KBM-7 (cell line): Measurements from ENCODE around the gene DERA.
A peak's percentile ranks its signal among the peaks of the same experiment; 100 is the strongest.
"Not testable (repeated sequence)": the region's sequence is repeated elsewhere in the genome, so short reads cannot be mapped to it uniquely, and the experiment has no call there.

Source experiments
- DNase-seq: peaks from one replicate; pipeline ENCODE4 v3.0.0-alpha.2; 2015
- in situ Hi-C: fragments of 300-500 bp; cut with MboI; formaldehyde crosslinking; loops from 2 replicates; pipeline ENCODE4 v1.14.3; 2020; ENCODE audit warnings: low sequenced_read_pairs, low pct_unique_long_range_greater_than_20kb, mixed read lengths

Gene DERA

DNA sequence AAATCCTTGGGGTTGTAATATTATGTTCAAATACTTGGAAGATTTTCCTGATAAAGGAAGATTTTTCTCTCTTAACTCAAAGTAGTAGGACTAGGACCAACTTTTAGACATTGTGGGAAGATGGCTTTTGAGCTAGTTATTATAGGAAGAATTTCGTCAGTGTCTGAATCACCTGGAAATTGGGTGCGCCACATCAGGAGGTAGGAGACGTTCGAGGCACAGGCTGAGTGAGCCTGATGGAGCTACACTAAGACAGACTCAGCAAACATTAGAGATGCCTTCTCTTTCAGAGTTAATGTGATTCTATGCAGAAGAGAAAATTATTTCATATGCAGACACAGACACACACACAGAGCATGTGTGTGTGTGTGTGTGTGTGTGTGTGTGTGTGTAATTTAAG lies 84.7 kb downstream of the DERA start:
- DNase-seq = no peak
- in situ Hi-C loops = no loop called here

DNA sequence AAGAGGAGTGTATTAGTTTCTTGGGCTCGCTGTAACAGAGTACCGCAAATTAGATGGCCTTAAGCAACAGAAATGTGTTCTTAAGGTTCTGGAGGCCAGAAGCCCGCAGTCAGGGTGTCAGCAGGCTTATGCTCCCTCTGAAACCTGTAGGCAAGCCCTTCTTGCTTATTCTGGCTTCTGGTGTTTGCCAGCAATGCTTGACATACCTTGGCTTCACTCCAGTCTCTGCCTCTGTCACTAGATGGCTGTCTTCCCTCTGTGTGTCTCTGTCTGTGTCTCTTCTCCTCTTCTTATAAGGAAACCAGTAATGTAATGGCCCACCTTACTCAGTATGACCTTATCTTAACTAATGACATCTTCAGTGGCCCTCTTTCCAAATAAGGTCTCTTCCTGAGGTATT lies 85.1 kb downstream of the DERA start:
- DNase-seq = no peak
- in situ Hi-C loops = no loop called here

DNA sequence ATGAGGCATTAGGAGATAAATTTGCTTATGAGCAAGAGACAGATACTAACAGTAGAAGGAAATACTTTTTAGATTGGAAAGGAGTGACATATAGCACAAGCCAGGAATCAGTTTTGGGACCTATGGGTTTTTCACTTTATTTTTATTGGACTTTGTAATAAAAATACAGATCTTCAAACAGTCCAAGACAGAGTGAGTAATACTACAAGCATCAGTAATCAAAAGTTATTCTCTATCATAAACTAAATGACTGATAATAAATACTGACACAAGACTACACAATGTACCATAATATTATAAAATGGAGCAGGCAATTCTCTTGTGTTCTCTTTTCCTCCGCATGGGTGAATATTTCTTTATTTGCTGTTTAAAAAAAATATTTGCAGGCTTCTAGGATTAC lies 85.8 kb downstream of the DERA start:
- no peak for DNase-seq
- in situ Hi-C loops = no loop called here

DNA sequence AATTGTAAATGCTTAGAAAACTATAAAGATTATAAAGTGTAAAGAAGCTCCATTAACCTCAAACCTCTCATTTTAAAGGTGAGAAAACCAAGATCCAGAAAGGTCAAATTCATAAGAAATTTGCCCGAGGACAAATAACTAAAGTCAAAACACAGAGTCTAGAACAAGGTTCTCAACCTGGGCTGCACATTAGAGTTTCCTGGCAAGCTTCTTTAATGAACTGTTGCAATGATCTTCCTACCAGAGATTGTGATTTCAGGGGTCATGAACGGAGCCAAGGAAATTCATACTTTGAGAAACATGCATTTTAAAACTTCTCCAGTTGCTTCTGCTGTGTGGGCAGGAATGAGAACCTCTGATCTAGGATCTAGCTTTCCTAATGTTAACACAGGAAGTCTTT lies 86.8 kb downstream of the DERA start:
- DNase-seq = no peak
- in situ Hi-C loops = no loop called here

DNA sequence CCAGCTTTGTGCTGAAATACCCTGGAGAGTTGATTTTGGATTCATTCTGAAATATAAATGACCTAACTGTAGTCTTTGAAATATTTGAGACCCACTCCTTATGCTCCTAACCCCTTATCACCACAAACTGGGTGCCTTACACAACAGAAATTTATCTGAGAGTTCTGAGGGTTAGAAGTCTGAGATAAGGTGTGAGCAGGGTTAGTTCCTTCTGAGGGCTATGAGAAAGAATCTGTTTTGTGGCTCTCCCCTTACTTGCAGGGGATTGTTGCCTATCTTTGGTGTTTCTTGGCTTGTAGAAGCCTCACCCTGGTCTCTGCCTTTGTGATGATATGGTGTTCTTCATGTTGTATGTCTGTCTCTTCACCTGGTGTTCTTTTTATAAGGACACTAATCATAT lies 91.7 kb downstream of the DERA start:
- DNase-seq = no peak
- in situ Hi-C loops = no loop called here

DNA sequence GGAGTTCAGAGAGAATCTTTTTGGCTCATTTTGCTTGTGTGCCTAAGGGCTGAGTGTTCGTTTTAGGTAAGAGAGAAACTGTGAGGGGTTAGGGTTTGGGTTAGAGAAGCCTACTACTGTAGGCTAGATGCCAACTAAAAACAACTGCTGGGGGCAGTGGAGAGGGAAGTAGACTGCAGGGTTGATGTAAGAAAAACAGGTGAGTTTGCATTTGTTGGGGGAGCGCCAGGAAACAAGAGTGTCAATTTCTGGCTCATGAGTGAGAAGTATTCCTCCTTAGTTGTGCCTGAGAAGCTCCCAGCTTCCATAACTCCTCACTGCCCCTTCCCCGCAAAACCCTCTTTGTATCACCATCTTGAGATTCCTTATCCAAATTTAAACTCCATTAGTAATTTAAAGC lies 92.3 kb downstream of the DERA start:
- DNase-seq = no peak
- in situ Hi-C loops = no loop called here

DNA sequence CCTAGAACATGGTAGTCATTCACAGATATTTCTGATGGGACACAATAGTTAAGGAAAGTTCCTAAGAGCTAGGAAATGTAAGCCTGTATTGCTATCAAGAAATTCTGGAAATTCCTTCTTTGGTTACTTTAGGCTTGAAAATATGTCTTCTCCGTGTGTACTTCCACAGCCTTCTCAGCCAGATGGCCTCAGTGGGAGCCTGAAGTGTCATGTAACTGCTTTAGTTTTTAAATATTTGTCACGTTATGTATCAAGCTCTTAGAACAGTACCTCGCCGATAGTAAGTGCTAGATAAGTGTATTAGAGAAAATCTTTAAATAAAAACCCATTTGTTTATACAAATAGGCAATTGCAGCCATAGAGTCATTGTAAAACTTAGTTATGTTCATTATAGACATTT lies 95.6 kb downstream of the DERA start:
- DNase-seq = no peak
- in situ Hi-C loops = no loop called here

DNA sequence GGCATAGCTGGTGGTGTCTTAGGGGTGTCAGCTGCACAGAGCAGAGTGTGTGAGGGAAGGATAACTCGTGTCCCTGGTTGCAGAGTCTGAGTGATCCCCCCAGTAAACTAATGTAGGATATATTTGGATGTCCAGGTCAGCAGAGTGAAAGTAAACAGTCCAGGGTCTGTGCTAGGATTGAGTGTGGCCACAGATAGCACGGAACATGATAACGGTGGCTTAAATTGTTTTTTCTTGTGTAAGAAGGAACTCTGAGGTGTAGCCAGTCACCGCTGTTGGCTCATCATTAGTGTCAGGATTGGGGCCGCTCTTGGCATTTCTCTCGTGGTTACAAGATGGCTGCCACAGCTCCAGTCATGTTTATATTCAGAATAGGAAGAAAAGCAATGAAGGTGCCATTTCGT lies 97.3 kb downstream of the DERA start:
- in situ Hi-C loops = no loop called here
- no peak for DNase-seq

DNA sequence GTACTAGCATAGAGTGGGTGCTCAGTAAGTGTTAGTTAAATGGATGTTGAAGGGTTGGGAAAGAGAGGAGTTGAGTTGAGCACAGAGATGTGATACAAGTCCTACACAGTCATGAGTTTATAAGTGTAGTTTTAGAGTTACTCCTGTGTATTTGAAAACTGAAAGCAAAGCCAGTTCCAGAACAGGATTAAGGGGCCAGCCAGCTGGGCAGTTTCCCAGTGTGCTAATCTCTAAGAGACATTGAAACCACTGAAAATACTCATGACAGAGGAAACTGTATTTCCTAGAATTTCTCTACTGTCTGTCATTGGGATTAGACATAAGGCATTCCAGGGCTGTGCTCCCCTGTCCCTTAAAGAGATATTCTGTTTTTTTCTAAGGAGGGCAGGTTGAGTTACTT lies 101.0 kb downstream of the DERA start:
- in situ Hi-C loops = no loop called here

DNA sequence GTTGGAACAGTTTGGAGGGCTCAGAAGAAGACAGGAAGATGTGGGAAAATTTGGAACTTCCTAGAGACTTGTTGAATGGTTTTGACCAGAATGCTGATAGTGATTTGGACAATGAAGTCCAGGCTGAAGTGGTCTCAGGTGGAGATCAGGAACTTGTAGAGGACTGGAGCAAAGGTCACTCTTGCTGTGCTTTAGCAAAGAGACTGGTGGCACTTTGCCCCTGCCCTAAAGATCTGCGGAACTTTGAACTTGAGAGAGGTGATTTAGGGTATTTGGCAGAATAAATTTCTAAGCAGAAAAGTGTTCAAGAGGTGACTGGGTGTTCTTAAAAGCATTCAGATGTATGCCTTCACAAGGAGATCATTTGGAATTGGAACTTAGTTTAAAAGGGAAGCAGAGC lies 102.6 kb downstream of the DERA start:
- DNase-seq, in situ Hi-C loops: not testable (repeated sequence)

More for the DNA sequence above, 101.0 kb downstream of the DERA start:
- peak; percentile 27 for DNase-seq

DNA sequence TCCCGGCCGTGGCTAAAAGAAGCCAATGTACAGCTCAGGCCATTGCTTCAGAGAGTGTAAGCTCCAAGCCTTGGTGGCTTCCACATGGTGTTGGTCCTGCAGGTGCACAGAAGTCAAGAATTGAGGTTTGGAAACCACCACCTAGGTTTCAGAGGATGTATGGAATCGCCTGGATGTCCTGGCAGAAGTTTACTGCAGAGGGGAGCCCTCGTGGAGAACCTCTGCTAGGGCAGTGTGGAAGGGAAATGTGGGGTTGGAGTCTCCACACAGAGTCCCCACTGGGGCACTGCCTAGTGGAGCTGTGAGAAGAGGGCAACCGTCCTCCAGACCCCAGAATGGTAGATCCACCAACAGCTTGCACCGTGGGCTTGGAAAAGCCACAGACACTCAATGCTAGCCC lies 103.3 kb downstream of the DERA start:
- DNase-seq, in situ Hi-C loops: not testable (repeated sequence)

DNA sequence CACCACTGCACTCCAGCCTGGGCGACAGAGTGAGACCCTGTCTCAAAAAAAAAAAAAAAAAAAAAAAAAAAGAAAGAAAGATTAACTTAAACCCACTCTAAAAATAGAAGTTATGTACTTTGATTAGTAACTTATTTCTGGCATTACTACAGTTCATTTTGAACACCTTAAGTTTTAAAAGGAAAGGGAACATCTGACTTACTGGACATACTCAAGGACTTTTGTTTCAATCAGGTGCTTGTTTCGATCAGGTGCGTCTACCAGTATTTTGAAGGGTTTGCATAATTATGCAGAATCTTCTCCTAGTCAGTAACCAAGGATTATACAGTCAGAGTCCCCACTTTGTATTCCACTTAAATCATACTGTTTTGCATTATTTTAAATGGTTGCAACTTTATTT lies 105.6 kb downstream of the DERA start:
- no peak for DNase-seq
- in situ Hi-C loops = no loop called here

- DNase-seq = no peak
- in situ Hi-C loops = no loop called here
Measured at GRCh38 chr12:16018306-16018705, 107.2 kb downstream of the DERA start.

- in situ Hi-C loops = no loop called here
Measured at GRCh38 chr12:16019136-16019535, 108.0 kb downstream of the DERA start.

GRCh38 chr12:16020031-16020430 lies 108.9 kb downstream of the DERA start:
- peak; percentile 28 for DNase-seq
- in situ Hi-C loops = no loop called here

More at GRCh38 chr12:16019136-16019535, 108.0 kb downstream of the DERA start:
- no peak for DNase-seq

GRCh38 chr12:16021026-16021425 lies 109.9 kb downstream of the DERA start:
- in situ Hi-C loops = no loop called here
- DNase-seq = no peak

DNA sequence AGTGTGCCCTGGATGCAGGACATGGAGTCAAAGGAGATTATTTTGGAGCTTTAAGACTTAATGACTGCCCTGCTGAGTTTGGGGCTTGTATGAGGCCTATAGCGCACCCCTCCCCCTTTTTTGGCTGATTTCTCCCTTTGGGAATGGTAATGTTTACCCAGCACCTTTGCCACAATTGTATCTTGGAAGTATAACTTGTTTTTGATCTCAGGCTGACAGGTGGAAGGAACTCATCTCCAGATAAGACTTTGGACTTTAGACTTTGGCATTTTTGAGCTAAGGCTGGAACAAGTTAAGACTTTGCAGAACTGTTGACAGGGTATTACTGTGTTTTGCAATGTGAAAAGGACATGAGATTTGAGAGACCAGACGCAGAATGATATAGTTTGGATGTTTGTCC lies 110.5 kb downstream of the DERA start:
- DNase-seq = no peak
- in situ Hi-C loops = no loop called here

- no peak for DNase-seq
- in situ Hi-C loops = no loop called here
Measured at GRCh38 chr12:16027002-16027401, 115.9 kb downstream of the DERA start.

GRCh38 chr12:16030744-16031143 lies 119.6 kb downstream of the DERA start:
- in situ Hi-C loops = no loop called here
- no peak for DNase-seq

- DNase-seq = no peak
- in situ Hi-C loops = no loop called here
Measured at GRCh38 chr12:16034136-16034817, 123.1 kb downstream of the DERA start.

DNA sequence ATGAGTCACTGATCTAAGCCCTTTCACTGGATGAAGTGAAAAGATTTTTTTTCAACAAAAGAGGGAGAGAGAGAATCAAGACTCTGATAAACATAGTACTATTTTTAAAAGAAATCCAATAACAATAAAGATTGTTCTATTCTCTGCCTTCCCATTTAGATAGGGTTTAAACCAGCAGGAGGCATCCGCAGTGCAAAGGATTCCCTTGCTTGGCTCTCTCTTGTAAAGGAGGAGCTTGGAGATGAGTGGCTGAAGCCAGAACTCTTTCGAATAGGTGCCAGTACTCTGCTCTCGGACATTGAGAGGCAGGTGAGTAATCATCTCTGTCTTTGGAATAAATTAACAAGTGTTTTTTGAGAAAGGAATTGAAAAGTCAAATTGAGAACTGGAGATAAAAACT lies 124.9 kb downstream of the DERA start:
- in situ Hi-C loops = no loop called here
- no peak for DNase-seq

GRCh38 chr12:16037533-16037932 lies 126.4 kb downstream of the DERA start:
- DNase-seq = no peak
- in situ Hi-C loops = no loop called here
